Central memory CD8-positive, alpha-beta T cell (primary cell): Measurements from ENCODE around the gene CD44.

Experiments
- ATAC-seq: fragments of 150-1000 bp; cut with Tn5 transposase; replicated peaks from 2 replicates; pipeline ENCODE4 v1.10.0; 2022; ENCODE audit warnings: mild to moderate bottlenecking, moderate FRiP score, moderate number of reproducible peaks; ENCODE audit not compliant: poor library complexity, severe bottlenecking; ENCODE audit errors: extremely low read depth
- DNase-seq, 2 donors: peaks; one replicate each; pipeline ENCODE4 v3.0.0; 2021; ENCODE audit warnings: low spot score in 2 of 2
- H3K27ac Mint-ChIP-seq: one replicate; pipeline ENCODE4 v1.8.0; 2022; ENCODE audit warnings: low read depth, mild to moderate bottlenecking, moderate library complexity, mixed read lengths
- H3K27me3 Mint-ChIP-seq: one replicate; pipeline ENCODE4 v1.8.0; 2022; ENCODE audit warnings: mixed read lengths
- H3K36me3 Mint-ChIP-seq: one replicate; pipeline ENCODE4 v1.8.0; 2022; ENCODE audit warnings: mild to moderate bottlenecking, moderate library complexity, mixed read lengths; ENCODE audit not compliant: insufficient read depth
- H3K4me1 Mint-ChIP-seq: one replicate; pipeline ENCODE4 v1.8.0; 2022; ENCODE audit warnings: mixed read lengths
- H3K4me3 Mint-ChIP-seq: one replicate; pipeline ENCODE4 v1.8.0; 2022; ENCODE audit warnings: mild to moderate bottlenecking, moderate library complexity, mixed read lengths
- H3K9me3 Mint-ChIP-seq: one replicate; pipeline ENCODE4 v1.8.0; 2022; ENCODE audit warnings: mixed read lengths

CD44 gene

DNA sequence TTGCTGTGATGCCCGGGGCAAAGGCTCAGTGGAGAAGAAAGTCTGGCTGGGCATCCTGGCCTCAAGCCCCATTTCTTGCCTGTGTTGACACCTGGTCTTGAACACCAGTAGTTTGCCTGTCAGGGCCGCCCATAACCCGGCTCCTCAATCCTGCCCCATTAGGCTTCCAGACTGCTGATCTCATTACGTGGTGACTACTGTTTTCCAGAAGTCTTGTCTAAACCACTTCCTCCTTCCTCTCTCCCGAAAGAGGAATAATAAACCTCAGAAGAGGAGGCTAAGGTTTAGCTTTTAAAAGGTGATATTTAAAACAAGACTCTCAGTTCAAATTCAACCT is 97.7 kb downstream of the CD44 start:
- Mint-ChIP-seq H3K4me1 (peaks cover 62% of the 10 kb centered on the region), H3K27ac (peak overlapping the region; percentile 81), H3K4me3 (peak overlapping the region; percentile 48), H3K9me3 (peaks cover 5% of the 10 kb centered on the region), H3K27me3 (no peaks in the 10 kb centered on the region), H3K36me3 (peaks cover 28% of the 10 kb centered on the region)
- no peak for ATAC-seq
- no peak for DNase-seq

DNA sequence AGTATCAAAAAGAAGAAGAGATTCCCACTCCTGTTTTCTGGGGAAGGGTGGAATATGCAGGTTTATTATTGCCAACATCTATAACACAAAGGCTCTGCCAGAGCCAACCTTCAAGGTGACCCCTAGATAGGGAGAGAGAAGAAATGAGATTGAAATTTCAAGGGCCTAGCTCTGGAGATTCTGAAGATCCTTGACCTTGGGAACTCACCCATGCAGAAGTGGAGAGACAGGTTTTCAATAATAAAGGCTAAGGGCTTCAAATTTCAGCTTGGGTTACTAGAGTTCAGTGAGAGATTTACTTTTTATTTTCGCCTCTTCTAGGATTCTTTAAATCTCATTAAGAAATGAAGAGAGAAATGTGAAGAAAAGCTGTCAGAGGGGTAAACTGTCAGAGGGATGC is 98.4 kb downstream of the CD44 start:
- Mint-ChIP-seq H3K27ac (peak overlapping the region; percentile 81), H3K4me3 (no peak overlapping the region), H3K4me1 (peaks cover 67% of the 10 kb centered on the region), H3K36me3 (peaks cover 24% of the 10 kb centered on the region), H3K27me3 (no peaks in the 10 kb centered on the region), H3K9me3 (peaks cover 4% of the 10 kb centered on the region)
- DNase-seq (no peak), ATAC-seq (no peak)

DNA sequence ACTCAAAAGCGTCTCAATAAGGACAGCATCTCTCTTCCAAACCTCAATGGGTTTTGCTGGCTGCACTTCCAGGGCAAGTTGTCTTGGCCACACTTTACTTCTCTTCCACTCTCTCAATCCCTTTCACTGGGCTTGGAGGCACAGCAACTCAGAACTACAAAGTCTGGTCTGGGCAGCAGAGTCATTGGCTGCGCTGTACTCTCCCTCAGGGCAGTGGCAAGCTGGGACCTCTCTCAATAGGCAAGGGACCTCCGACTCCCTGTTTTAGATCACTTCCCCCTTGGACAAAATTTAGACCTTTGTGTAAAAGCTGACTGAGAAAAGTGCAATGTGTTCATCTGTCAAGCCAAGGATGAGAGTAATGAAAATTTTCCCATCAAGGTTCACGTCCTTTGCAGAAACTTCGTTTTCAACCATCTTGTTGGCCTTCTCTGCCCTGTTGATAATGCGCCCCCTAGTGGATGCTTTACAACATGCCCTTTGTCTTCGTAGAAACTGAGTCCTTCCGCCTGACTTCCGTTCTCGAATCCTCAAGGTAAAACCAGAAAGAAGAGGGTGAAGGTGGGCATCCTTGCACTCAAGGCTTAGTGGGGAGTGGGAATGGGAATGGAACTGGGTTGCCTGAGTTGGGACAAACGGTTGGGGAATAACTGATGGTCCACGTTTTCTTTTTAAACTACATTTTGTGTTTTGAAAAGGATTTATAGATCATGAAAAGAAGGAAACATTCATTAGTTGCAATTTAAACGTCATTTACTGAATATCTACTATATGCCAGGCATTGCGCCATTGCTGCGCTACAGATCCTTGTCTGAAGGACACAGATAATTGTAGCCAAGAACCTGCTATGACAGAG is 99.1 kb downstream of the CD44 start:
- no peak for ATAC-seq
- Mint-ChIP-seq H3K27ac (peak overlapping the region; percentile 81), H3K4me3 (no peak overlapping the region), H3K27me3 (no peaks in the 10 kb centered on the region), H3K4me1 (peaks cover 74% of the 10 kb centered on the region), H3K9me3 (no peaks in the 10 kb centered on the region), H3K36me3 (peaks cover 20% of the 10 kb centered on the region)
- DNase-seq, result peak in 1 of 2 donors; percentile 42

DNA sequence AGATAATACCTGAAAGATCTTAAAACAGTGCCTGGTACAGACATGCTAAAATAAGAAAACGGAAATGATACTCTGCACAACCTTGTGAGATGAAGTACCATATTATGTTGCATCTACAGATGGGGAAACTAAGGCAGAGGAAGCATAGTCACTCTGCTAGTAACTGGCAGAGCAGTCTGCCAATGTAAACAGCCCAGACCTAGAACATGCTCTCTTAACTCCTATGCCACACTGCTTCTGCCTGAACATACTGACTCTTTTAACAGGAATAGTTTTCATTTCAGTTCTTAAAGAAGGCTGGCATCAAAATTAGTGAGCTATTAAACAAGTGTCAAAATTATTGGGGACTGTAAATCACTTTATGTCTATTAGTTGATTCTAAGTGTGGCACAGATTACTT is 99.9 kb downstream of the CD44 start:
- peak overlapping the region; percentile 81 for H3K27ac Mint-ChIP-seq
- no peak overlapping the region for H3K4me3 Mint-ChIP-seq
- no peaks in the 10 kb centered on the region for H3K27me3 Mint-ChIP-seq
- peaks cover 75% of the 10 kb centered on the region for H3K4me1 Mint-ChIP-seq
- ATAC-seq, result no peak
- DNase-seq, result no peak
- H3K9me3 Mint-ChIP-seq, result no peaks in the 10 kb centered on the region
- peaks cover 17% of the 10 kb centered on the region for H3K36me3 Mint-ChIP-seq

DNA sequence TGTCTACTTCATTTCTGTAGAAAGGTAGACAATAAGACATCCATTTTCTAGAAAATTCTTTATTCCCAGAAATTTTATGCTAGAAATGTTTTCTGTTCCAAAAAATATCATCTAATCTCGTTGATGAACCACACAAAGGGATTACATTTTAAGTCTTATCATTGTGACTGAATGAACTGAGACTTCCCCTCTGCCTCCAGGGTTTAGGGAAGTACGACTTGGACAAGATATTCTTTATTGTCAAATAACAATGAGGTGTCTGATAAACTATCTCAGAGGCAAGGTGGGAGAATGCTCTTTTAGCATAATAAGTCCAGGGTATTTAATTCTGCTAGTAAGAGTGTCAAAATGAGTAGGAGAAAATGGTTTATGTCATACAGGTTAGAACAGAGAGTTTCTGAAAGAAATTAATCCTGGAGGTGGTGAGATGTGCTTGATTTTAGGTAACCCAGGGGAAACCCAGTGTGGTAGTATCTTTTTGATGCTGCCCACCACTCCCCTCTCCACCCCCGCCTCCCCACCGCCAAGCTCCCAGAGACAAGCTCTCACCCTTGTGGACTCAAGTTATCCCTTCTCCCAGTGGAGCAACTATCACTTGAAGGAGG is 100.6 kb downstream of the CD44 start:
- H3K4me1 Mint-ChIP-seq, result peaks cover 73% of the 10 kb centered on the region
- H3K4me3 Mint-ChIP-seq, result no peak overlapping the region
- H3K27ac Mint-ChIP-seq, result no peak overlapping the region
- H3K27me3 Mint-ChIP-seq, result no peaks in the 10 kb centered on the region
- no peaks in the 10 kb centered on the region for H3K9me3 Mint-ChIP-seq
- H3K36me3 Mint-ChIP-seq, result peaks cover 17% of the 10 kb centered on the region
- ATAC-seq (no peak), DNase-seq (no peak)

DNA sequence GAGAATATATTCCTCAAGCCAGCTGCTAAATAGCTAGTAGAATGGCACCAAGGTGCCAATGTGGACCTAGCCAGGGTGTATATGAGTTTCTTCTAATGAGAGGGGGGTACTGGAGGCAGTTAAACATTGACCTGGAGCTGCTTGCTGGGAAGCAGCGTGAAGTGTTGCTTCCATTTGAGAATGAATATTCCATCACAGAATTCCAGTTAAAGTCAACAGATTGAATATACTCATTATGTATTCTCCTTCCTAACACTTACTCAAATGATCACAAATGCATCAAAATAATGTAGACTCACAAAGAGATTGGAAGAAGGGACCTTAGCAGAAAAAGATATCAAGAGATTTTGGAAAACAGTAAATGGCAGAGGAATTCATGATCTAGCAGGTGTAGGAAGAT is 102.1 kb downstream of the CD44 start:
- no peak overlapping the region for H3K27ac Mint-ChIP-seq
- no peak overlapping the region for H3K4me3 Mint-ChIP-seq
- H3K27me3 Mint-ChIP-seq, result no peaks in the 10 kb centered on the region
- H3K9me3 Mint-ChIP-seq, result no peaks in the 10 kb centered on the region
- DNase-seq (no peak), ATAC-seq (no peak)
- peaks cover 8% of the 10 kb centered on the region for H3K36me3 Mint-ChIP-seq
- peaks cover 73% of the 10 kb centered on the region for H3K4me1 Mint-ChIP-seq

DNA sequence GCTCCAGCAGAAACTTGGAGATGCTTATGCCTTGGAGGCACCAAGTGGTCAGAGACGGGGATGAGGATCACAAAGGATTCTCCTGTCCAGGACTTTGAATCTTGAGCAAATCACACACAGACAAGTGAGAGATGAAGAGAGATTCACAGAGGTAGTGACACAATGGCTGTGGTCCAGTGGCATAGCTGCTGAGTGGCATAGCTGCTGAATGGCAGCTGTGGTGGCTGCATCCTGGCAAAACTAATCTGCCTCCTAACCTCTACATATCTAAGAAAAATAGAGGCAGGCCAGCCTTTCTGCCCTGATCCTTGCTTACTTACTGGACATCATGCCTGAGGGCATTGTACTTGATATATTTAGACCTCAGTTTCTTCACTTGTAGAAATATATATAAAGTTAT is 102.6 kb downstream of the CD44 start:
- ATAC-seq, result no peak
- Mint-ChIP-seq H3K4me3 (no peak overlapping the region), H3K36me3 (peaks cover 7% of the 10 kb centered on the region), H3K4me1 (peaks cover 73% of the 10 kb centered on the region), H3K27ac (no peak overlapping the region), H3K9me3 (no peaks in the 10 kb centered on the region), H3K27me3 (no peaks in the 10 kb centered on the region)
- DNase-seq, result no peak

DNA sequence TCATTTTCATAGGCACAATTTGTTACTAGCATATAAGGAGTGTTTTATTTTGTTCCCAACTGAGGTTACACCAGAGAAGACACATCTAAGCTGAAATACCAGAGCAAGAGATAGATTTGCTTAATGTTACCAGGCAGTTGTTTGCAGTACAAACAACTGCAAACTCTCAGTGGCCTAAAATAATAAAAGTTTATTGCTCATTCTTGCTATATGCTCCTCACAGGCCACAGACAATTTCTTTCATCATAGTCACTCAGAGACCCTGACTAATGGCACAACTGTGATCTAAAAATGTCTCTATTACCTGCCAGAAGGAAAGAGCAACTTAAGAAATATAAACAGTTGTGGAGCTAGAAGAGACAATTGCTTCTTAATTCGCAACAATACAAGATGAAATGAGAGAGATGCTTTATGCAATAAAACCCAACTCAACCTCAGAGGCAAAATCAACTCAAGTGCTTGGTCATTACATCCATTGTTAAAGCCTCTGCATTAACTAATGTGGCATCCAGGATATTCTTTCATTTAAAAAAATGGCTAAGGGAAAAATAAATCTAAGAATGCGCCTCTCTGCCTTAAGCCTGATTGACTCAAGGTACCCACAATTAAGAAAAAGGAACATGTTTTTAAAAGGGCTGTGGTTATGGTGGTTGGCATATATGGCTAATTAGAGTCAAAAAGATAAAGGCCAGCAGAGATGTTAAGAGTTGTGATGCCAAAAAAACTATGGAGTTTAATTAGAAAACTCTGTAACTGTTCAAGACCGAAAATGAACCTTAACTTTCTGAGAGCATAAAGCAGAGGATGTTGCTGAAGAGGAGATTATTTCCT is 103.7 kb downstream of the CD44 start:
- H3K27ac Mint-ChIP-seq, result peak overlapping the region; percentile 93
- peaks cover 73% of the 10 kb centered on the region for H3K4me1 Mint-ChIP-seq
- H3K27me3 Mint-ChIP-seq, result no peaks in the 10 kb centered on the region
- DNase-seq (no peak), ATAC-seq (no peak)
- H3K4me3 Mint-ChIP-seq, result peak overlapping the region; percentile 23
- peaks cover 14% of the 10 kb centered on the region for H3K36me3 Mint-ChIP-seq
- H3K9me3 Mint-ChIP-seq, result no peaks in the 10 kb centered on the region

DNA sequence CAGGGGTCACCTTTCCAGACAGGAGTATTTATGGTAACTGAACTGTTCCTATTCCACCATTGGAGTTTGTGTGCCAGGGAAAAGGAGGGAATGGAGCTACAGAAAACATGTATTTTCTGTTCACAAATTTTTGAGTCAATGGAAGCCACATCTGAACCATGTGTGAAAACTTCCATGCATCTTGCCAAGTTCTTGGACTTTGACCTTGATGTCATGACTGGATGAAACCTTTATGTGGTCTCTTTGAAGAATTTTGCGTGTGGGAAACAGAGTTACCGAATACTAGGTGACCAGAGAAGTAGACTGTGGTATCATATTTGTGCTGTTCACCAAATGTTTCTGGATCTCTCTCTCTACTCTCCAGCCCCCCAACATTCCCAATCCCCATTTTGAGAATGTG is 104.8 kb downstream of the CD44 start:
- Mint-ChIP-seq H3K4me1 (peaks cover 68% of the 10 kb centered on the region), H3K27ac (no peak overlapping the region), H3K4me3 (no peak overlapping the region), H3K9me3 (no peaks in the 10 kb centered on the region), H3K36me3 (peaks cover 18% of the 10 kb centered on the region), H3K27me3 (no peaks in the 10 kb centered on the region)
- DNase-seq (no peak), ATAC-seq (no peak)

DNA sequence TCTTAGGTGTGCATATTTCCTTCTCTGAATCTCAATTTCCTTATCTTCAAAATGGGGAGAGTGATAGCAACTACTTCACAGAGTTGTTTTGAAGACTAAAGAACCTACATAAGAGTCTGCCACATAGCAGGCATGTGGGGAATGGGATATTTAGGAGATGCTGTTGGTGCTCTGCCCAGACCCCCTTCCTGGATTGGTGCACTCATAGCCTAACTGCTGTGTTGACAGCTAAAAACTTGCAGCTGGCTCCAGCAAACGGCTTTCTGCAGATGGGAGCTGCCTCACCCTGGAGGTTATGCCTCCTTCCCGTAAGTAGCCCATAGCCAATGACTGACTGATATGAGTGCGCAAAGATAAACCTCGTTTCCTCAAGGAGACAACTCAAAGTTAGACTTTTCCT is 106.1 kb downstream of the CD44 start:
- no peaks in the 10 kb centered on the region for H3K9me3 Mint-ChIP-seq
- H3K27ac Mint-ChIP-seq, result peak overlapping the region; percentile 98
- ATAC-seq, result no peak
- H3K36me3 Mint-ChIP-seq, result peaks cover 16% of the 10 kb centered on the region
- H3K27me3 Mint-ChIP-seq, result no peaks in the 10 kb centered on the region
- no peak overlapping the region for H3K4me3 Mint-ChIP-seq
- DNase-seq, result no peak
- H3K4me1 Mint-ChIP-seq, result peaks cover 70% of the 10 kb centered on the region

DNA sequence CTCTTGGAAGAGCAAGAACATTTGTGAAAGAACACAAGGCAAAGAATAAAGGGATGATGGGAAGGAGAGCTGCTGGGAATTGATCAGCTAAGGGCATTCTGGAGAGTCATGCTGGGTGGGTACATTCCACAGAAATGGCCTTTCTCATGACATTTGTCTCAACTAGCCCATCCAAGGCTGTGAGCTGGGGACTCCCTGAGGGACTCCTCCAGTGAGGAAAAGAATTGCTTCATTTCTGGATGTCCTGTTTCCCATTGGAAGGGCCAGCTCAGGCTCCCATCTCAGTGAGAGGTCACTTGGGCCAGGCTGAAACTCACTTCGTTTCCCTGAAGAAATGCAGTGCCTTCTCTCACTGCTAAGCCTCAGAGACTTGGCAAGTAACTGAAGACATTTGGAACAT is 106.8 kb downstream of the CD44 start:
- no peak for ATAC-seq
- no peak for DNase-seq
- no peak overlapping the region for H3K4me3 Mint-ChIP-seq
- H3K36me3 Mint-ChIP-seq, result peaks cover 15% of the 10 kb centered on the region
- peak overlapping the region; percentile 98 for H3K27ac Mint-ChIP-seq
- H3K4me1 Mint-ChIP-seq, result peaks cover 70% of the 10 kb centered on the region
- H3K27me3 Mint-ChIP-seq, result no peaks in the 10 kb centered on the region
- no peaks in the 10 kb centered on the region for H3K9me3 Mint-ChIP-seq

DNA sequence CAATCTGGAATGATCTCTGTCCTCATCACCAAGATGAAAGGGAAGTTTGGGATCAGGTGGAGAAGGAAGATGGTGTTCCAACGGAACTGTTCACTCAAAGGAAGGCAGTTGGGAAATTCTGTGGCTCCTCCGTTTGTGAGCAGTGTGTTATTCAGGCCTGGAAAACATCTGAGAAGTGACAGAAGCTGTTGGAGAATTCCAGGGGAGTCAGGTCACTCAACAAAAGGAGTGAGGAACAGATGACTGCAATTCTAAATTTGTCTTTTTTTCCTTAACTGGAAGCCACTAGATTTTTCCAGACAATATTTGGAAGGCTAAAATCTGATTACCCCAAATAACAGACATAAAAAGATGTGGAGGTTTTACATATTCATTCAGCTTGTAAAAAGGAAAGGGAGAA is 107.8 kb downstream of the CD44 start:
- Mint-ChIP-seq H3K27ac (peak overlapping the region; percentile 98), H3K4me3 (peak overlapping the region; percentile 59), H3K9me3 (no peaks in the 10 kb centered on the region), H3K4me1 (peaks cover 63% of the 10 kb centered on the region), H3K27me3 (no peaks in the 10 kb centered on the region), H3K36me3 (peaks cover 15% of the 10 kb centered on the region)
- DNase-seq (no peak), ATAC-seq (no peak)
